ENCODE results near the gene NUP98.

- no peak for TF ChIP-seq TAF1 (IDR thresholded peaks at IDR 0.05; ENCODE audit: low read depth, low read length)
- no peak for TF ChIP-seq POLR2A (IDR thresholded peaks at IDR 0.05; ENCODE audit: low read depth, low read length)
Measured at GRCh38 chr11:3815845-3816244, 18.5 kb upstream of the NUP98 start.

All from GM12891 (cell line).